SU-DHL-6 (cell line): ENCODE data around the gene ZNF219.
A peak's percentile ranks its signal among the peaks of the same experiment; 100 is the strongest.

Source experiments
- H2AFZ ChIP-seq: fragments of 200-600 bp; sonication (generic); 2 replicates; pipeline ENCODE4 v1.6.1; 2014; ENCODE audit warnings: low read depth, mild to moderate bottlenecking, moderate library complexity, mixed read lengths, antibody characterized with exemption, low read length; ENCODE audit not compliant: severe bottlenecking
- H3F3A ChIP-seq: fragments of 200-600 bp; shearing (Covaris generic); 2 replicates; pipeline ENCODE4 v1.6.0; 2016; ENCODE audit warnings: antibody characterized with exemption, mild to moderate bottlenecking; ENCODE audit not compliant: insufficient read depth
- H3K27ac ChIP-seq: fragments of 200-600 bp; sonication (generic); 2 replicates; pipeline ENCODE4 v1.5.1; 2016; ENCODE audit warnings: low read depth, mild to moderate bottlenecking, low read length, moderate library complexity, mixed read lengths
- H3K27me3 ChIP-seq: fragments of 200-600 bp; sonication (generic), shearing (Covaris generic); 2 replicates; pipeline ENCODE4 v1.6.0; 2014; ENCODE audit warnings: mild to moderate bottlenecking, low read length
- H3K36me3 ChIP-seq: fragments of 200-600 bp; sonication (generic); 2 replicates; pipeline ENCODE4 v1.6.1; 2014; ENCODE audit warnings: mild to moderate bottlenecking, low read length, mixed read lengths
- H3K4me2 ChIP-seq: fragments of 300-600, 200-600 bp; shearing (Covaris generic), sonication (generic); 2 replicates; pipeline ENCODE4 v1.6.0; 2014; ENCODE audit warnings: low read length, low read depth, mild to moderate bottlenecking; ENCODE audit not compliant: poor library complexity, severe bottlenecking
- H3K4me3 ChIP-seq: fragments of 200-600 bp; sonication (generic); 2 replicates; pipeline ENCODE4 v1.5.1; 2014; ENCODE audit warnings: antibody characterized with exemption, low read length, mild to moderate bottlenecking, mixed read lengths; ENCODE audit not compliant: insufficient read depth, poor library complexity, severe bottlenecking
- H3K79me2 ChIP-seq: fragments of 200-600 bp; sonication (generic); 2 replicates; pipeline ENCODE4 v1.6.1; 2014; ENCODE audit warnings: mild to moderate bottlenecking, low read length, moderate library complexity; ENCODE audit not compliant: insufficient read depth
- H3K9ac ChIP-seq: fragments of 200-600 bp; sonication (generic); 2 replicates; pipeline ENCODE4 v1.7.0; 2014; ENCODE audit warnings: mild to moderate bottlenecking, low read length
- H3K9me2 ChIP-seq: fragments of 200-600 bp; sonication (generic); replicated peaks from 2 replicates; pipeline ENCODE4 v1.6.1; 2014; ENCODE audit warnings: low read length; ENCODE audit not compliant: insufficient read depth
- H3K9me3 ChIP-seq: fragments of 200-600 bp; sonication (generic); 2 replicates; pipeline ENCODE4 v1.6.1; 2014; ENCODE audit warnings: low read length, mixed read lengths; ENCODE audit not compliant: insufficient read depth
- H4K20me1 ChIP-seq: fragments of 200-600 bp; sonication (generic); 2 replicates; pipeline ENCODE4 v1.6.1; 2014; ENCODE audit warnings: low read depth, mild to moderate bottlenecking, antibody characterized with exemption, low read length, moderate library complexity, mixed read lengths
- EZH2phosphoT487 ChIP-seq: fragments of 200-600 bp; sonication (generic), shearing (Covaris generic); conservative IDR thresholded peaks from 2 replicates; pipeline ENCODE4 v1.6.1; 2018; ENCODE audit warnings: mild to moderate bottlenecking, antibody characterized with exemption, low read length, moderate library complexity, mixed read lengths
- TF ChIP-seq, protein P1 (sequence below): fragments of 200-600 bp; sonication (generic); IDR thresholded peaks from one replicate; pipeline ENCODE4 v1.5.1; 2017; ENCODE audit warnings: antibody characterized with exemption, mild to moderate bottlenecking, low read length, moderate library complexity; ENCODE audit not compliant: insufficient read depth, poor library complexity, severe bottlenecking

The ZNF219 gene

DNA sequence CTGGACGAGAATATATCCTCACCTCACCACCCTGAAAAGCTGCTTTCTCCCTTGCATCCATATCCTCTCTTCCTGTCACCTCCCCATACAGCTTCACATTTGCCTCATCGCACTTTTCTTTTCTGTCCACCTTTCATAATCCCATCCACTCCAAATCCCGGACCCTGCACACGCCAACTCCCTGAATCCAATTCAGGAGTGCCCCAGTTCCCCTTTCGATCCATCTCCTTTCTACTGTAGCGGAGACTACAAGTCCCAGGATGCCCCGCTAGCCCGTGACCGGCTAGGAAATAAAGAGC, 4.9 kb upstream of the ZNF219 start:
- H3K27ac ChIP-seq, result peak overlapping the region; percentile 82
- H4K20me1 ChIP-seq, result no peaks in the 10 kb centered on the region
- H2AFZ ChIP-seq, result peak overlapping the region; percentile 74
- H3K4me3 ChIP-seq, result peak overlapping the region; percentile 88
- H3K9me2 ChIP-seq, result no peaks in the 10 kb centered on the region
- no peaks in the 10 kb centered on the region for H3K9me3 ChIP-seq
- H3K4me2 ChIP-seq, result peak overlapping the region; percentile 64
- TF ChIP-seq EZH2phosphoT487, result no peak
- TF ChIP-seq, protein P1, sequence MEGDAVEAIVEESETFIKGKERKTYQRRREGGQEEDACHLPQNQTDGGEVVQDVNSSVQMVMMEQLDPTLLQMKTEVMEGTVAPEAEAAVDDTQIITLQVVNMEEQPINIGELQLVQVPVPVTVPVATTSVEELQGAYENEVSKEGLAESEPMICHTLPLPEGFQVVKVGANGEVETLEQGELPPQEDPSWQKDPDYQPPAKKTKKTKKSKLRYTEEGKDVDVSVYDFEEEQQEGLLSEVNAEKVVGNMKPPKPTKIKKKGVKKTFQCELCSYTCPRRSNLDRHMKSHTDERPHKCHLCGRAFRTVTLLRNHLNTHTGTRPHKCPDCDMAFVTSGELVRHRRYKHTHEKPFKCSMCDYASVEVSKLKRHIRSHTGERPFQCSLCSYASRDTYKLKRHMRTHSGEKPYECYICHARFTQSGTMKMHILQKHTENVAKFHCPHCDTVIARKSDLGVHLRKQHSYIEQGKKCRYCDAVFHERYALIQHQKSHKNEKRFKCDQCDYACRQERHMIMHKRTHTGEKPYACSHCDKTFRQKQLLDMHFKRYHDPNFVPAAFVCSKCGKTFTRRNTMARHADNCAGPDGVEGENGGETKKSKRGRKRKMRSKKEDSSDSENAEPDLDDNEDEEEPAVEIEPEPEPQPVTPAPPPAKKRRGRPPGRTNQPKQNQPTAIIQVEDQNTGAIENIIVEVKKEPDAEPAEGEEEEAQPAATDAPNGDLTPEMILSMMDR, result peak; percentile 46
- H3K27me3 ChIP-seq, result no peaks in the 10 kb centered on the region
- H3K36me3 ChIP-seq, result no peaks in the 10 kb centered on the region
- no peaks in the 10 kb centered on the region for H3K79me2 ChIP-seq
- peak overlapping the region; percentile 96 for H3K9ac ChIP-seq
- H3F3A ChIP-seq, result peaks cover 4% of the 10 kb centered on the region; the same call in 1 of the 2 replicates

DNA sequence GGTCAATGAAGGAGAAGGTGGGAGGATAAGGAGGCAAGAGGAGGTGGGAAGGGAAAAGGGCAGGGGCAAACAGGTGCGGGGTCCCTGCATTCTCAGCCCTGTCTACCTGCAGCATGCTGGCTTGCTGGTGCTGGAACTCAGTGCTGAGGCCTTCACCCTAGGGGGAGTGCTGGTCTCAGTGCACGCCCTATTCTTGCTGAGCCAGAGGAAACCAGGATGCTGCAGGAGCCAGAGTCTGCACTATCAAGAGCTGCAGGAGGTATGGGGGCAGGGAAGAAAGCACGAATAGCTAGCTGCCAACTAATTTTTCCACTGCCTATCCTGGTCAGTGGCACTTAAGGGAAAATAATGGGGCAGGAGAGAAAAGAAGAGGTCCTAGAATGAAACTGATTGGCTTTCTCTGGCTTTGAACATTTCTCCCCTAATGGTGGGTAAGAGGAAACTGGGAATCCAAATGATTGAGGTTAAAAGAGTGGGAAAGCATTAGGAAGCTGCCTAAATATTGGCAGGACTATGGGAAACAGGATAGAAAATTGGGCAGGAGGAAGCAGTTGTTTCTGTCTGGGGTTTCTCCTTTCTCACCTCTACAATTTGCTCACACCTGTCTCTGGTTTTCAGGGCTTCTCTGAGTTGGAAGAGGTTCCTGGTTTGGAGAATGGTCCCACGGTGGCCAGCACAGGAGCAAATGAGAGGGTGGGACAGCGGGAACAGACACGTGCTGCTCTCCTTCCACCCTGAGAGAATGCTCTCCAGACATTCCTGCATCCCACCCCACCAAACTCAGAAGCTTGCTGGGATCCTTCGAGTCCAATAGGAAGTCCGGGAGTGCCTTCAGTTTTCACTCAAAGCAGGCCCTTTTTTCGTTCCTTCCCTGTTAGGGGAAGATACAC, 4.3 kb upstream of the ZNF219 start:
- H3K27ac ChIP-seq, result no peak overlapping the region

DNA sequence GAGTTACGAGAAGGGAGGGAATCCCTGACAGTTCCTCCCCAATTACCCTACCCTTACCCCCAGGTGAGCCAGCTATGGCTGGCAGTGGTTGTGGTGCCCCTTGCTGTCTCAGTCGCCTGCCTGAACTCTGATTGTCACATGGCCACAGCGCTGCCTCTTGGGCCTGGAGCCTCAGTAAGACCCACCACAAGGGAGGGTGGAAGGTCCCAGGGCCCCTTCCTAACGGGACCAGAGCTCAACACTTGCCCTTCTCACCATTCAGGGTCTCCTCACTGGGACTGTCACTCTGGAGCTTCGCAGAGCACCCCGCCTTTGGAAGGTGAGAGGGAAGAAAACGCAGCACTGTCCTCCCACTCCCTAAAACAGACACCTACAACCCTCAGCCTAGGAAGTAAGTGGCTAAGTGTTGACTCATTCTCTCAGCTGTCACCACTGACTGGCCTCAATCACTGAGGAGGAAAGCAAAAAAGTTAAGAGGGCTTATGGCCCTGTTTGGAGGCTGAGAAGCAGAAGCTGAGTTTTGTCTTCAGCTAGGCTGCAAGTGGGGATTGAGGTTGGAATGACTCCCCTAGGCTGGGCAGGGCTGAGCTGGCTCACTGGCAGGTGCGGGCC, 3.5 kb upstream of the ZNF219 start:
- no peaks in the 10 kb centered on the region for H4K20me1 ChIP-seq
- peaks cover 4% of the 10 kb centered on the region; the same call in 1 of the 2 replicates for H3F3A ChIP-seq
- H3K27ac ChIP-seq, result no peak overlapping the region
- no peaks in the 10 kb centered on the region for H3K79me2 ChIP-seq
- H3K9me3 ChIP-seq, result no peaks in the 10 kb centered on the region
- no peak overlapping the region for H2AFZ ChIP-seq
- no peak overlapping the region for H3K9ac ChIP-seq
- no peak overlapping the region for H3K4me3 ChIP-seq
- TF ChIP-seq, protein P1, result no peak
- no peak for TF ChIP-seq EZH2phosphoT487
- H3K4me2 ChIP-seq, result no peak overlapping the region
- H3K27me3 ChIP-seq, result no peaks in the 10 kb centered on the region
- H3K9me2 ChIP-seq, result no peaks in the 10 kb centered on the region
- H3K36me3 ChIP-seq, result no peaks in the 10 kb centered on the region

More for the DNA sequence above, 4.3 kb upstream of the ZNF219 start:
- no peaks in the 10 kb centered on the region for H3K9me2 ChIP-seq
- H4K20me1 ChIP-seq, result no peaks in the 10 kb centered on the region
- peak overlapping the region; percentile 74 for H2AFZ ChIP-seq
- H3K4me3 ChIP-seq, result peak overlapping the region; percentile 88
- no peaks in the 10 kb centered on the region for H3K79me2 ChIP-seq
- H3K9ac ChIP-seq, result peak overlapping the region; percentile 96
- TF ChIP-seq EZH2phosphoT487, result no peak
- TF ChIP-seq, protein P1, result no peak
- no peaks in the 10 kb centered on the region for H3K9me3 ChIP-seq
- H3K27me3 ChIP-seq, result no peaks in the 10 kb centered on the region
- H3K36me3 ChIP-seq, result no peaks in the 10 kb centered on the region
- peak overlapping the region; percentile 64 for H3K4me2 ChIP-seq
- peaks cover 4% of the 10 kb centered on the region; the same call in 1 of the 2 replicates for H3F3A ChIP-seq
